HL-60 (cell line): Measurements from ENCODE around the gene FLRT2.

Experiments used
- DNase-seq, 2 experiments: peaks; one replicate each; pipeline ENCODE4 v3.0.0-alpha.2; 2010 to 2020; ENCODE audit warnings: low read depth in 1 of 2, low spot score in 1 of 2
- H3K27ac ChIP-seq: fragments of 250-450 bp; sonication (Bioruptor Pico); replicated peaks from 2 replicates; pipeline ENCODE4 v1.5.1; 2020; ENCODE audit warnings: mild to moderate bottlenecking, moderate library complexity
- H3K27me3 ChIP-seq: fragments of 250-450 bp; sonication (Bioruptor Pico); 2 replicates; pipeline ENCODE4 v1.5.1; 2021; ENCODE audit warnings: mild to moderate bottlenecking, moderate library complexity; ENCODE audit not compliant: insufficient read depth, poor library complexity, severe bottlenecking
- H3K4me3 ChIP-seq: replicated peaks from 2 replicates; pipeline ENCODE4 v1.5.1; 2011; ENCODE audit warnings: mild to moderate bottlenecking, control low read depth, low read length; ENCODE audit not compliant: insufficient read depth
- GABPA ChIP-seq: IDR thresholded peaks from 2 replicates; pipeline ENCODE4 v1.6.1; 2012; ENCODE audit warnings: low read depth
- POLR2AphosphoS5 ChIP-seq: IDR thresholded peaks from 2 replicates; pipeline ENCODE4 v1.6.1; 2012; ENCODE audit warnings: low read depth
- SPI1 ChIP-seq: IDR thresholded peaks from 2 replicates; pipeline ENCODE4 v1.6.1; 2012; ENCODE audit warnings: low read depth, mild to moderate bottlenecking, borderline replicate concordance
- TF ChIP-seq, protein P1 (sequence below): IDR thresholded peaks from 2 replicates; pipeline ENCODE4 v1.6.1; 2012; ENCODE audit warnings: low read depth; ENCODE audit not compliant: insufficient replicate concordance
- TF ChIP-seq, protein P2 (sequence below): IDR thresholded peaks from one replicate; pipeline ENCODE4 v1.5.1; 2011; ENCODE audit warnings: low read length, control low read depth, inconsistent platforms; ENCODE audit not compliant: insufficient read depth

The FLRT2 gene

DNA sequence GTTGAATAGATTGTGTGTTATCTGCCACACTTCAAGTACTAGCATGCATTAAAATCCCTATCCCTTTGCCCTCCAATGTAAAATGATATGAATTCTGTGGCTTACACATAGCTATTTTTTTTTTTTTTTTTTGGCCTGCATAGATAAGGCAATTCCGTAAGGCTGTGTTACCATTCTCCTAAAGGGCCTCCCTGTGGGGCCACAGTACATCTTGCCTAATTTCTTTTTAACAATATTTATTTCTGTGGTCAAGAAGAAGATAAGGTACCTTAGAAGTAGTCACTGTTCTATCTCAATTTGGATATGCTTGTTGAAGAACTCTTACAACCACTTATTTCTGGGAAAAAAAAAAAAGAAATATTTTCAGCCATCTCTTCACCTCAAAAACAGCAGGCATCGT is 19.8 kb downstream of the FLRT2 start:
- DNase-seq: no peak
- peaks cover 3% of the 10 kb centered on the region for H3K27me3 ChIP-seq
- TF ChIP-seq, protein P1, sequence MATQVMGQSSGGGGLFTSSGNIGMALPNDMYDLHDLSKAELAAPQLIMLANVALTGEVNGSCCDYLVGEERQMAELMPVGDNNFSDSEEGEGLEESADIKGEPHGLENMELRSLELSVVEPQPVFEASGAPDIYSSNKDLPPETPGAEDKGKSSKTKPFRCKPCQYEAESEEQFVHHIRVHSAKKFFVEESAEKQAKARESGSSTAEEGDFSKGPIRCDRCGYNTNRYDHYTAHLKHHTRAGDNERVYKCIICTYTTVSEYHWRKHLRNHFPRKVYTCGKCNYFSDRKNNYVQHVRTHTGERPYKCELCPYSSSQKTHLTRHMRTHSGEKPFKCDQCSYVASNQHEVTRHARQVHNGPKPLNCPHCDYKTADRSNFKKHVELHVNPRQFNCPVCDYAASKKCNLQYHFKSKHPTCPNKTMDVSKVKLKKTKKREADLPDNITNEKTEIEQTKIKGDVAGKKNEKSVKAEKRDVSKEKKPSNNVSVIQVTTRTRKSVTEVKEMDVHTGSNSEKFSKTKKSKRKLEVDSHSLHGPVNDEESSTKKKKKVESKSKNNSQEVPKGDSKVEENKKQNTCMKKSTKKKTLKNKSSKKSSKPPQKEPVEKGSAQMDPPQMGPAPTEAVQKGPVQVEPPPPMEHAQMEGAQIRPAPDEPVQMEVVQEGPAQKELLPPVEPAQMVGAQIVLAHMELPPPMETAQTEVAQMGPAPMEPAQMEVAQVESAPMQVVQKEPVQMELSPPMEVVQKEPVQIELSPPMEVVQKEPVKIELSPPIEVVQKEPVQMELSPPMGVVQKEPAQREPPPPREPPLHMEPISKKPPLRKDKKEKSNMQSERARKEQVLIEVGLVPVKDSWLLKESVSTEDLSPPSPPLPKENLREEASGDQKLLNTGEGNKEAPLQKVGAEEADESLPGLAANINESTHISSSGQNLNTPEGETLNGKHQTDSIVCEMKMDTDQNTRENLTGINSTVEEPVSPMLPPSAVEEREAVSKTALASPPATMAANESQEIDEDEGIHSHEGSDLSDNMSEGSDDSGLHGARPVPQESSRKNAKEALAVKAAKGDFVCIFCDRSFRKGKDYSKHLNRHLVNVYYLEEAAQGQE: no peak
- TF ChIP-seq, protein P2, sequence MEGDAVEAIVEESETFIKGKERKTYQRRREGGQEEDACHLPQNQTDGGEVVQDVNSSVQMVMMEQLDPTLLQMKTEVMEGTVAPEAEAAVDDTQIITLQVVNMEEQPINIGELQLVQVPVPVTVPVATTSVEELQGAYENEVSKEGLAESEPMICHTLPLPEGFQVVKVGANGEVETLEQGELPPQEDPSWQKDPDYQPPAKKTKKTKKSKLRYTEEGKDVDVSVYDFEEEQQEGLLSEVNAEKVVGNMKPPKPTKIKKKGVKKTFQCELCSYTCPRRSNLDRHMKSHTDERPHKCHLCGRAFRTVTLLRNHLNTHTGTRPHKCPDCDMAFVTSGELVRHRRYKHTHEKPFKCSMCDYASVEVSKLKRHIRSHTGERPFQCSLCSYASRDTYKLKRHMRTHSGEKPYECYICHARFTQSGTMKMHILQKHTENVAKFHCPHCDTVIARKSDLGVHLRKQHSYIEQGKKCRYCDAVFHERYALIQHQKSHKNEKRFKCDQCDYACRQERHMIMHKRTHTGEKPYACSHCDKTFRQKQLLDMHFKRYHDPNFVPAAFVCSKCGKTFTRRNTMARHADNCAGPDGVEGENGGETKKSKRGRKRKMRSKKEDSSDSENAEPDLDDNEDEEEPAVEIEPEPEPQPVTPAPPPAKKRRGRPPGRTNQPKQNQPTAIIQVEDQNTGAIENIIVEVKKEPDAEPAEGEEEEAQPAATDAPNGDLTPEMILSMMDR: no peak
- TF ChIP-seq POLR2AphosphoS5 (no peak), GABPA (no peak), SPI1 (no peak)
- H3K27ac ChIP-seq: no peak overlapping the region
- no peak overlapping the region for H3K4me3 ChIP-seq

GRCh38 chr14:85554106-85554505 is 24.2 kb downstream of the FLRT2 start:
- Histone ChIP-seq H3K27ac (no peak overlapping the region), H3K4me3 (no peak overlapping the region), H3K27me3 (peaks cover 3% of the 10 kb centered on the region)
- no peak for DNase-seq
- TF ChIP-seq, protein P2: no peak
- TF ChIP-seq POLR2AphosphoS5 (no peak), GABPA (no peak)
- TF ChIP-seq, protein P1: no peak

GRCh38 chr14:85556267-85556666 is 26.3 kb downstream of the FLRT2 start:
- TF ChIP-seq SPI1: no peak
- no peak for TF ChIP-seq POLR2AphosphoS5
- TF ChIP-seq, protein P1: no peak
- TF ChIP-seq, protein P2: no peak
- no peak for TF ChIP-seq GABPA
- no peak overlapping the region for H3K27ac ChIP-seq
- peaks cover 3% of the 10 kb centered on the region for H3K27me3 ChIP-seq
- no peak overlapping the region for H3K4me3 ChIP-seq
- DNase-seq: no peak
